SK-N-MC (cell line): ENCODE results near the gene SCRN3.

Experiments
- EZH2 ChIP-seq: fragments of 200-600 bp; sonication (generic); IDR thresholded peaks from one replicate; pipeline ENCODE4 v1.6.1; 2017; ENCODE audit warnings: antibody characterized with exemption
- FOXP2 ChIP-seq: optimal IDR thresholded peaks from 2 replicates; pipeline ENCODE3; 2011; ENCODE audit warnings: mild to moderate bottlenecking, moderate library complexity; ENCODE audit not compliant: insufficient read depth; ENCODE audit errors: extremely low read length, control extremely low read depth
- POLR2AphosphoS5 ChIP-seq: IDR thresholded peaks from 2 replicates; pipeline ENCODE4 v1.6.1; 2012; ENCODE audit warnings: mild to moderate bottlenecking, low read depth, low read length, borderline replicate concordance

DNA sequence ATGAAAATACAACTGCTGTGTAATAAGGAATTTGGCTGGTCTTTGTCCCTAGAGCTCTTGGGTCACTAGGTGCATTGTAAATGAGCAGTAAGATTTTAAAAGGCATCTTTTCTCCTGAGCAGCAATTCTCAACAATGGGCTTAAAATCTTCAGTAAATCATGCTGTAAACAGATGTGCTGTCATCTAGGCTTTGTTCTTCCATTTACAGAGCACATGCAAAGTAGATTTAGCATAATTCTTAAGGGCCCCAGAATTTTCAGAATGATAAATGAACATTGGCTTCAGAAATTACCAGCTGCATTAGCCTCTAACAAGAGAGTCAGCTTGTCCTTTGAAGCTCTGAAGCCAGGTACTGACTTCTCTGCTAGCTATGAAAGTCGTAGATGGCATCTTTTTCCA lies 26.8 kb upstream of the SCRN3 start:
- no peak for TF ChIP-seq POLR2AphosphoS5
- no peak for TF ChIP-seq EZH2
- TF ChIP-seq FOXP2, result no peak
